GM19452 (cell line): Measurements from ENCODE around the gene ESRRA.

Experiments used
- ATAC-seq: cut with Tn5 transposase; IDR thresholded peaks from one replicate; pipeline ENCODE4 v1.9.1; 2021; ENCODE audit not compliant: unreplicated experiment

ESRRA gene

DNA sequence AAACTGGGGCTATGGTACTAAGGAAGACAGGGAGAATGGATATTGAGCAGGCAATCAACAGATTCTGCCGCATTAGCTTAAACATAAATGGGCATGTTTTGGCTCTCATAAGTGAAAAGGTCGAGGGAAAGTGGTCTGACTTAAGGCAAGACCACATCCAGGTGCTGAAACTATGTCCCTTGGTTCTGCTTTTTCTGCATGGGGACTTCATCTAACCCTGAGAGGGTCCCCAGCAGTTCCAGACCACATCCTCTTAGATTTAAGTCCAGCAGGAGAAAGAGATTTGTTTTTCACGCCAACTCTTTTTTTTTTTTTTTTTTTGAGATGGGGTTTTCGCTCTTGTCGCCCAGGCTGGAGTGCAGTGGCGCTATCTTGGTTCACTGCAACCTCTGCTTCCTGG lies 59.1 kb downstream of the ESRRA start:
- ATAC-seq: no peak

- ATAC-seq: no peak
These were observed 59.6 kb downstream of the ESRRA start for GRCh38 chr11:64364911-64365310.
